HG02588 (cell line): ENCODE measurements around the gene SLC25A11.

Experiments
- ATAC-seq: cut with Tn5 transposase; IDR thresholded peaks from one replicate; pipeline ENCODE4 v1.9.1; 2021; ENCODE audit warnings: mild to moderate bottlenecking, moderate library complexity; ENCODE audit not compliant: unreplicated experiment

The SLC25A11 gene

GRCh38 chr17:4966844-4967538, 27.1 kb upstream of the SLC25A11 start:
- ATAC-seq = peak; percentile 70

GRCh38 chr17:4965311-4965986, 25.6 kb upstream of the SLC25A11 start:
- no peak for ATAC-seq

- ATAC-seq = no peak
These were observed 20.6 kb upstream of the SLC25A11 start for GRCh38 chr17:4960279-4960922.

GRCh38 chr17:4959261-4959965, 19.6 kb upstream of the SLC25A11 start:
- no peak for ATAC-seq

- ATAC-seq = no peak
These were observed 18.3 kb upstream of the SLC25A11 start for GRCh38 chr17:4958102-4958501.

- no peak for ATAC-seq
These were observed 16.7 kb upstream of the SLC25A11 start for GRCh38 chr17:4956493-4957061.

- no peak for ATAC-seq
These were observed 15.2 kb upstream of the SLC25A11 start for GRCh38 chr17:4955091-4955490.

GRCh38 chr17:4953451-4953961, 13.7 kb upstream of the SLC25A11 start:
- ATAC-seq = no peak

GRCh38 chr17:4951486-4951885, 11.6 kb upstream of the SLC25A11 start:
- no peak for ATAC-seq

- no peak for ATAC-seq
These were observed 10.9 kb upstream of the SLC25A11 start, which contains the start of gene ENO3 for GRCh38 chr17:4950746-4951204. Gene ENO3, plus strand, starts transcription at chr17:4951119. Its CDS starts 711 bp downstream, at chr17:4951830.

- peak; percentile 2 for ATAC-seq
These were observed 10.4 kb upstream of the SLC25A11 start for GRCh38 chr17:4950075-4950745.

- peak; percentile 19 for ATAC-seq
These were observed 9.7 kb upstream of the SLC25A11 start for GRCh38 chr17:4949321-4950074.

GRCh38 chr17:4948931-4949320, 9.1 kb upstream of the SLC25A11 start:
- peak; percentile 31 for ATAC-seq

- ATAC-seq = no peak
These were observed 8.5 kb upstream of the SLC25A11 start, which contains the start of gene PFN1 for GRCh38 chr17:4948166-4948930. Gene PFN1, minus strand, starts transcription at chr17:4948530. Its CDS starts 136 bp downstream, at chr17:4948394.

- ATAC-seq = no peak
These were observed 7.7 kb upstream of the SLC25A11 start for GRCh38 chr17:4947411-4948165.

GRCh38 chr17:4947010-4947410, 7.2 kb upstream of the SLC25A11 start:
- no peak for ATAC-seq

- ATAC-seq = no peak
These were observed 6.6 kb upstream of the SLC25A11 start for GRCh38 chr17:4946312-4946976.
